ENCODE measurements around the gene RNU6-8.

The RNU6-8 gene

DNA sequence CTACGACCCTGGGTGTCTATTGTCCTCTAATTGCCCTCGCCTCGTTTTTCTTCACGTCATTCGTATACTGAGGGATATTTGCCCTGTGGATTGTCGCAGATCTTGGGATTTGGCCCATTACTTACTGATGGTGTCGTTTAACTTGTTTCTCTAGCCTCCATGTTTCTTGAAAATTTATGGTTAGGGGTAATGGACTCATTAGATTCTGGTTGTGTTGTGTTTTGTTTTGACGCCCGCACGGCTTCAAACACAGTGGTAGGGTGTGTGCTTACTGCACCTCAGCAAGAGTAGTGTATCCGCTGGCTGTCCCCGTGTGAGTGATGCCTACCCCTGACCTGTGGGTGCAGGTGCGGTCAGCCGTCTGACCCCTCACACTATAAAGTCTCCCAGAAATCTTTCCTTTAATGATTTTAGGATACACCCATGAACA is 874 bp upstream of the RNU6-8 start:
- no peak for DNase-seq

DNA sequence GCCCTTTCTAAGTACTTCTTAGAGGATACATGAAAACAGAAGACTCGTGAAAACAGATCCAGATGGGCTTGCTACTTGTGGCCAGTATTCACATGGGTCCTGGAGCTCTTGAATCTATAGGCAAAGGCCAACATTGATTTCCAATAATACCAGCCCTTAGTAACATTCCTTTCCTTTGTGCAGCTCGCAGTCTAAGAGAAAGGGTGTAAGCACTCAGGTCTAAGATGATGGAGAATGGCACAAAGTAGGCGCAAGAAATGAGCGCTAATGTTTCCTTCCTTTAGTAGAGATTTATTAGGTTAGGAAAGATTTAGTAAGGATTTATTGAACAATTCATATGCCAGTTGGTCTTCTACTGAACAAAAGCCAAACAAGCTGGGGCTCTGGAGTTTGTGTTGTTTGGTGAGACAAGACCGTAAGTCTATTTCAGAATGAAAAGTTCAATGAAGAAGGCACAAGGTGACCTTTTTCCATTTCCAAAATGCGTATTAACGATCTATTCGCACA is 525 bp downstream of the RNU6-8 start:
- peak; percentile 25 for DNase-seq

GRCh38 chr14:32201816-32202490 is 1.1 kb downstream of the RNU6-8 start, which contains the start of gene RNU6-7:
Gene RNU6-7, plus strand, starts transcription at chr14:32202045.
- DNase-seq: no peak

- peak; percentile 47 for DNase-seq
Observed at GRCh38 chr14:32201193-32201815, 1.8 kb downstream of the RNU6-8 start.

DNA sequence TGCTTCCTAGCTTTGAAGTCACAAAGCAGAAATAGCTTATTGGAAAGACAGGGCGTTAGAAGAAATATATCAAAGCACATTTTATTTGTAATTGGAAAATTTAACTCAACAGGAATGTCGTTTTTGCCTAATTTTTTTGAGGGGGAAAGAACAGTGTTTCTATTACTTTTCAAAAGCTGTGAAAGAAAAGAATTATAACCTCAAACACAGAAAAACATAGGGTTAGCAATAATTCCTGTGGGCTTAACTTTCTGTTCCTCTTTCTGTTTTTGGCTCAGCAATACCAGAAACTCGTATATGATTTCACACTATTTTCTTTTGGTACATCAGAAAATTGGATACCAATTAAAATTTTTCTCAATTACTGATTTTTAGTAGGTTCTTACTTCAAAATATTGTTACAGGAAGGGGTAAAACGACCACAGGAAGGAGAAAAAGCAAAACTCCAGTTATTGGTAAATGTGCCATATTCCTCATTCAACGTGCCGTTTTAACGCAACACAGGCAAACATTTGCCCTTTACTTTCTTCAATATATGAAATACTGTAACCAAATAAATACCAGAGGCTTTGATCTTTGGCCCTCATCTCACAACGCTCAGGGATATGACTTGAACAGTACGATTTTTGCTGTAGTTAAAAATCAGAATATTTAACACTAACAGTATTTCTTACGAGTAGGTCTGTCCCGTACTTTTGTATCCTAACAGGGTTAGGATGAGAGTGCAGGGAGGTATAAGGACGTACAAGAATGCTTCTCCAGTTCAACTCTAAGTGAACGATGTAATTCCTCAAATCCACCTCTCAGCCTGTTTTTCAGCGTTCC is 2.5 kb downstream of the RNU6-8 start:
- DNase-seq: no peak

GRCh38 chr14:32197919-32198318 is 5.2 kb downstream of the RNU6-8 start:
- no peak for DNase-seq

DNA sequence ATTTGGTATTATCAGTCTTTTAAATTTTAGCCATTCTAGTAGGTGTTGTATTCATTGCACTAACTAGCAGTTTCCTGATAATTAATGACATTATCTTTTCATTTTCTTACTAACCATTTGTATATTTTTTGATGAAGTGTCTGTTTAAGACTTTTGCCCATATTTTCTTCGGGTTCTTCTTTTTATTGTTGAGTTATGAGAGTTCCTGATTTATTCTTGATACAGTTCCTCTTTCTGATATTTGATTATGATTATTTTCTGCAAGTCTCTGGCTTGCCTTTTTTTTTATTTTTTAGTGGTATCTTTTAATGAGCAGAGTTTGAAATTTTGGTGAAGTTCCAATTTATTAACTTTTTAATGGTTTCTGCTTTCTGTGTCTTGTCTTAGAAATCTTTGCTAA is 7.4 kb downstream of the RNU6-8 start:
- DNase-seq: no peak

DNA sequence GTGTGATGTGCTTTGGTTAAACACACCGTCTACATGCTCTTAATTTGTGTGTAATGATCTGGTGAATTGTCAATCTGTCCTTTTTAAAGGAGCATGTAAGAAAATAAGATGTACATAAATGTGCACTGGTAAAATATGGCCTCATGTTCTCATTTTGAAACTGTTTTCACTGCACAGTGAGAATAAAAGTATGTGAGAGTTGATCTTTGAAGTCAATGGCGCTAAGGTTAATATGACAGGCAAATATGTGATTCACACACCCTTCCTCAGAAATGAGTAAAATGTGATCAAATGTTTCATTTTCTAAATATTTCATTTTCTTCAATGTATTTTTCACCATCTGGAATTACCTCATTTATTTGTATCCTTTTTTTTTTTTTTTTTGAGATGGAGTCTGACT is 9.5 kb downstream of the RNU6-8 start:
- DNase-seq: no peak

GRCh38 chr14:32192712-32193373 is 10.2 kb downstream of the RNU6-8 start:
- no peak for DNase-seq

DNA sequence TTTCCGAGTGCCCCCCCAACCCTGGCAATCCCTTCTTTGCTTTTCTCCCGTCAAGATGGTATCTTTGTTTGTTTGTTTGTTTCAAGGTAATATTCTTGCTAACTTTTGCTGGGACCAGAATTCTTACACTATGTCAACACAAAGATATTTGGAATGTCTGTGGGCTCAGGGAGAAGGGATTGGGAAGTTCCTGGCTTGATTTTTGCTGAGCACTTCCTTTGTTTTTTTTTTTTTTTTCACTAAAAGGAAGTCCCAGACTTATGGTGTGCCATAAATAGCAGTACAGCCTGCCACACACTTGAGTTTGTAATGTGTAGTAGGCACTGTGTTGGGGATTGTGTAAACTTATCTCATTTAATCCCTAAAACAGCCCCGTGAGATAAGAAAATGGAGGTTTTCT is 12.4 kb downstream of the RNU6-8 start:
- peak; percentile 1 for DNase-seq

GRCh38 chr14:32189811-32190210 is 13.3 kb downstream of the RNU6-8 start:
- DNase-seq: no peak

GRCh38 chr14:32186248-32186647 is 16.8 kb downstream of the RNU6-8 start:
- DNase-seq: no peak

GRCh38 chr14:32185097-32185496 is 18.0 kb downstream of the RNU6-8 start:
- no peak for DNase-seq

GRCh38 chr14:32183151-32184058 is 19.7 kb downstream of the RNU6-8 start:
- no peak for DNase-seq

- no peak for DNase-seq
Observed at GRCh38 chr14:32171469-32171868, 31.6 kb downstream of the RNU6-8 start.

DNA sequence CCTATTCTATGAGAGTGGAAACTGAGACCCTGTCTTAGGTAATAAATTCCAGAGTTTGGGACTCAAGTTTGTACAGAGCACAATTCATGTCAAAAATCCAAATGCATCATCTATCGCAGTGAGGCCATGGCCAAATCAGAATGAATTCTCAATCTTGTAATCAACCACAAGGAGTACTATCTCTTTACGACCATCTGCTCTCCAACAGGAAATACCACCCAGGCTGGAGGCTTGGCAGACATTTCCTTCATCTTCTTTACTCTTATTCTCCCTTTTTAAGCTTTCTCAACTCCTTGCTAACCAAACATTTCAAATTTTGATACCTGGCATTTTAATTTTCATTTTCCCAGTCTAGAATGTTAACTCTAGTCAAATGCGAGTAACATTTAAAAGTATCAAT is 33.9 kb downstream of the RNU6-8 start:
- DNase-seq: no peak

DNA sequence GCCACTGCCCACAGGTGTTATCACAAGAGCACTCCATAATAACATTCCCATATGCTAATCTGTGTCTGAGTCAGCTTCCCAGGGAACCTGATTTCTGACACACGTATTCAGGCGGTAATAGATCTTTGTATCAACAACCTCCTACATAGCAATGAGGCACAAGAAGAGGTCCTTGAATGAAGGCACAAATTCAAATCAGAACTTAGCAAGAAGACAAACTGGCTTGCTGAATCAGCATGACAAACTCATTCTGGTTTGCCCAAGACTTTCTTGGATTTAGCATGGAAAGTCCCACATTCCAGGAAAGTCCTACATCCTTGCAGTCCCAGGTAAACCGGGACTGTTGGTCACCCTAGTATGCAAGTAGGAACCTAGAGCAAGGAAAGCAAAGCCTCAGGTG is 35.2 kb downstream of the RNU6-8 start:
- no peak for DNase-seq

GRCh38 chr14:32166924-32167323 is 36.1 kb downstream of the RNU6-8 start:
- DNase-seq: no peak

GRCh38 chr14:32166029-32166428 is 37.0 kb downstream of the RNU6-8 start:
- no peak for DNase-seq

All from HCEC 1CT (cell line).